B cell (primary cell): Measurements from ENCODE around the gene SELENBP1. TPM values are rescaled to one million over a fixed set of nuclear protein-coding genes. Genes with fewer than 3 reads are reported as not detected.

Experiments
- ATAC-seq: fragments of 200-7000 bp; cut with Tn5 transposase; one replicate; pipeline ENCODE4 v1.10.0; 2021; ENCODE audit warnings: low read depth, mild to moderate bottlenecking, moderate number of reproducible peaks, moderate library complexity
- CTCF ChIA-PET: fragments of 350-600 bp; sonication (Branson Sonifier 250); formaldehyde crosslinking; loops from one replicate; lab custom pipeline; 2021; ENCODE audit warnings: antibody characterized with exemption, inconsistent platforms; lab: Charles Lee
- POLR2A ChIA-PET: fragments of 350-600 bp; sonication (Branson Sonifier 250); formaldehyde crosslinking; loops from one replicate; lab custom pipeline; 2021; ENCODE audit warnings: antibody characterized with exemption; lab: Charles Lee
- DNase-seq: peaks from one replicate; pipeline ENCODE4 v3.0.0; 2013
- H2AFZ ChIP-seq: 2 replicates; pipeline ENCODE4 v1.6.1; 2012; ENCODE audit warnings: mild to moderate bottlenecking, low read depth, low read length; ENCODE audit not compliant: insufficient read depth, poor library complexity, severe bottlenecking
- H3K27ac ChIP-seq, 2 donors: 1 replicate in 1 of 2; 2 replicates in 1 of 2; pipeline ENCODE4 v1.5.1; 2012 to 2013; ENCODE audit warnings: low read length in 2 of 2, mild to moderate bottlenecking in 2 of 2, moderate library complexity in 1 of 2
- H3K27me3 ChIP-seq, 4 experiments: fragments of 200-600 bp in 1 of 4; sonication (generic) in 1 of 4; replicated peaks in 1 of 4; 1 replicate in 2 of 4; 2 replicates in 2 of 4; pipeline versions ENCODE4 v1.6.1 to v1.7.0; 2013 to 2016; ENCODE audit warnings: low read length in 3 of 4, mild to moderate bottlenecking in 2 of 4, mixed read lengths in 1 of 4, moderate library complexity in 1 of 4; ENCODE audit not compliant: insufficient read depth in 4 of 4, control insufficient read depth in 3 of 4; ENCODE audit errors: control extremely low read depth in 1 of 4
- H3K36me3 ChIP-seq, 2 experiments: replicated peaks in 1 of 2; 1 replicate in 1 of 2; 2 replicates in 1 of 2; pipeline versions ENCODE4 v1.6.1 to v1.7.1; 2013; ENCODE audit warnings: low read length in 1 of 2; ENCODE audit not compliant: insufficient read depth in 2 of 2, control insufficient read depth in 1 of 2; ENCODE audit errors: control extremely low read depth in 1 of 2, extremely low read depth in 1 of 2
- H3K4me1 ChIP-seq, 2 donors: fragments of 200-600 bp in 1 of 2; sonication (generic) in 1 of 2; 1 replicate in 1 of 2; 2 replicates in 1 of 2; pipeline versions ENCODE4 v1.5.1 to v1.6.1; 2013 to 2017; ENCODE audit warnings: low read length in 2 of 2; ENCODE audit not compliant: control insufficient read depth in 2 of 2, insufficient read depth in 2 of 2
- H3K4me2 ChIP-seq: replicated peaks from 2 replicates; pipeline ENCODE3; 2012; ENCODE audit warnings: mild to moderate bottlenecking, low read depth, low read length; ENCODE audit not compliant: poor library complexity, severe bottlenecking
- H3K4me3 ChIP-seq, 5 experiments: fragments of 200-600 bp in 1 of 5; sonication (generic) in 1 of 5; 1 replicate in 3 of 5; 2 replicates in 2 of 5; pipeline versions ENCODE4 v1.5.1 to v1.7.0; 2011 to 2016; ENCODE audit warnings: low read length in 4 of 5, mild to moderate bottlenecking in 4 of 5, low read depth in 2 of 5, control low read depth in 1 of 5, moderate library complexity in 1 of 5; ENCODE audit not compliant: insufficient read depth in 1 of 5; ENCODE audit errors: control extremely low read depth in 1 of 5, extremely low read depth in 1 of 5
- H3K79me2 ChIP-seq: fragments of 200-600 bp; sonication (generic); one replicate; pipeline ENCODE4 v1.6.0; 2016; ENCODE audit warnings: low read length; ENCODE audit not compliant: control insufficient read depth, insufficient read depth
- H3K9ac ChIP-seq: fragments of 200-600 bp; sonication (generic); 2 replicates; pipeline ENCODE4 v1.6.1; 2017; ENCODE audit warnings: mild to moderate bottlenecking, low read length, moderate library complexity
- H3K9me3 ChIP-seq, 3 donors: one replicate each; pipeline versions ENCODE4 v1.6.1 to v1.7.1; 2013; ENCODE audit warnings: low read length in 2 of 3; ENCODE audit not compliant: control insufficient read depth in 2 of 3, insufficient read depth in 1 of 3; ENCODE audit errors: control extremely low read depth in 1 of 3
- H4K20me1 ChIP-seq: 2 replicates; pipeline ENCODE4 v1.6.0; 2012; ENCODE audit warnings: mild to moderate bottlenecking, low read length; ENCODE audit not compliant: insufficient read depth, control insufficient read depth, poor library complexity, severe bottlenecking
- H3K27ac Mint-ChIP-seq: one replicate; pipeline ENCODE4 v1.8.0; 2021; ENCODE audit warnings: mixed read lengths
- H3K27me3 Mint-ChIP-seq: one replicate; pipeline ENCODE4 v1.8.0; 2021; ENCODE audit warnings: mixed read lengths
- H3K4me1 Mint-ChIP-seq: one replicate; pipeline ENCODE4 v1.8.0; 2021; ENCODE audit warnings: mixed read lengths
- H3K4me3 Mint-ChIP-seq: one replicate; pipeline ENCODE4 v1.8.0; 2021; ENCODE audit warnings: mixed read lengths
- H3K9me3 Mint-ChIP-seq: one replicate; pipeline ENCODE4 v1.8.0; 2022; ENCODE audit warnings: mixed read lengths; ENCODE audit not compliant: insufficient read depth
- EZH2 ChIP-seq: IDR thresholded peaks from 2 replicates; pipeline ENCODE4 v1.6.1; 2012; ENCODE audit warnings: borderline replicate concordance, low read depth, mild to moderate bottlenecking, moderate library complexity, low read length; ENCODE audit not compliant: insufficient read depth, poor library complexity, severe bottlenecking
- WGBS: methylation state at CpG from one replicate; pipeline ENCODE4 v1.1.5; 2013; ENCODE audit warnings: missing lambda C conversion rate; ENCODE audit not compliant: insufficient coverage; 5-methylcytosine and 5-hydroxymethylcytosine counted together
- intact Hi-C: fragments of 100-400 bp; cut with micrococcal nuclease; formaldehyde crosslinking; loops from one replicate; pipeline ENCODE4 v1.10.0; 2022
- polyA plus RNA-seq: library from polyadenylated mRNA; depleted of rRNA; stranded (reverse); fragments of >200 nt; gene quantifications from 2 replicates; pipeline ENCODE4 v1.2.3, GENCODE V29; 2012
- total RNA-seq, 2 donors: library from RNA; stranded (reverse); fragments of 120-200 nt in 1 of 2; gene quantifications; 1 replicate in 1 of 2; 2 replicates in 1 of 2; pipeline versions ENCODE4 v1.2.3 to v1.2.4, GENCODE V29; 2013 to 2022
- TF ChIP-seq, protein P1 (sequence below): fragments of 200-600 bp; IDR thresholded peaks from one replicate; pipeline ENCODE4 v1.8.0; 2022; ENCODE audit warnings: antibody characterized with exemption, mild to moderate bottlenecking

SELENBP1 gene
- total and polyA plus RNA-seq, 2 donors (not counting 1 experiment from before 2014, with no cell fraction given) = 0.37 TPM; not detected in 1

GRCh38 chr1:151325646-151326429 is 46.7 kb downstream of the SELENBP1 start:
- Mint-ChIP-seq H3K4me3 (peak overlapping the region; percentile 93), H3K27ac (peak overlapping the region; percentile 96), H3K4me1 (peaks cover 47% of the 10 kb centered on the region), H3K27me3 (no peaks in the 10 kb centered on the region), H3K9me3 (no peaks in the 10 kb centered on the region)
- peak overlapping the region; percentile 90 for H3K4me2 ChIP-seq
- H3K36me3 ChIP-seq = peaks cover 0 to 33% of the 10 kb centered on the region in 2 experiments
- CTCF ChIA-PET = interaction anchor here (0.9 to 10.0 kb wide), 6 partner anchors 10 to 226 kb away, joined by 3 to 148 read pairs (median 5); no protein-coding TSS in a partner anchor
- H3K4me1 ChIP-seq = peaks cover 21 to 26% of the 10 kb centered on the region in 2 donors
- peaks cover 90% of the 10 kb centered on the region for H3K79me2 ChIP-seq
- WGBS = 80% methylated on average over 2 of the region's 5 CpGs
- POLR2A ChIA-PET = interaction anchor here (1.5 to 1.9 kb wide), 2 partner anchors 19 to 21 kb away, joined by 6 to 11 read pairs; partner anchors contain the start of gene RFX5
- peaks cover 13% of the 10 kb centered on the region for H4K20me1 ChIP-seq
- DNase-seq (no peak), ATAC-seq (no peak)
- no peaks in the 10 kb centered on the region for H3K9me3 ChIP-seq
- H3K9ac ChIP-seq = peak overlapping the region; percentile 90
- H3K27me3 ChIP-seq = no peaks in the 10 kb centered on the region
- peak overlapping the region; percentile 87 to 89 for H3K27ac ChIP-seq
- peak overlapping the region in 4 of 5 experiments; percentile 72 to 99 (median 90) for H3K4me3 ChIP-seq
- peak overlapping the region; percentile 90 for H2AFZ ChIP-seq
- intact Hi-C loops = loop anchor here (5.0 kb wide), 2 partner anchors 129 to 131 kb away; partner anchors contain the start of genes PIP5K1A and POGZ
- TF ChIP-seq EZH2 = no peak
- TF ChIP-seq, protein P1, sequence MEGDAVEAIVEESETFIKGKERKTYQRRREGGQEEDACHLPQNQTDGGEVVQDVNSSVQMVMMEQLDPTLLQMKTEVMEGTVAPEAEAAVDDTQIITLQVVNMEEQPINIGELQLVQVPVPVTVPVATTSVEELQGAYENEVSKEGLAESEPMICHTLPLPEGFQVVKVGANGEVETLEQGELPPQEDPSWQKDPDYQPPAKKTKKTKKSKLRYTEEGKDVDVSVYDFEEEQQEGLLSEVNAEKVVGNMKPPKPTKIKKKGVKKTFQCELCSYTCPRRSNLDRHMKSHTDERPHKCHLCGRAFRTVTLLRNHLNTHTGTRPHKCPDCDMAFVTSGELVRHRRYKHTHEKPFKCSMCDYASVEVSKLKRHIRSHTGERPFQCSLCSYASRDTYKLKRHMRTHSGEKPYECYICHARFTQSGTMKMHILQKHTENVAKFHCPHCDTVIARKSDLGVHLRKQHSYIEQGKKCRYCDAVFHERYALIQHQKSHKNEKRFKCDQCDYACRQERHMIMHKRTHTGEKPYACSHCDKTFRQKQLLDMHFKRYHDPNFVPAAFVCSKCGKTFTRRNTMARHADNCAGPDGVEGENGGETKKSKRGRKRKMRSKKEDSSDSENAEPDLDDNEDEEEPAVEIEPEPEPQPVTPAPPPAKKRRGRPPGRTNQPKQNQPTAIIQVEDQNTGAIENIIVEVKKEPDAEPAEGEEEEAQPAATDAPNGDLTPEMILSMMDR = no peak

DNA sequence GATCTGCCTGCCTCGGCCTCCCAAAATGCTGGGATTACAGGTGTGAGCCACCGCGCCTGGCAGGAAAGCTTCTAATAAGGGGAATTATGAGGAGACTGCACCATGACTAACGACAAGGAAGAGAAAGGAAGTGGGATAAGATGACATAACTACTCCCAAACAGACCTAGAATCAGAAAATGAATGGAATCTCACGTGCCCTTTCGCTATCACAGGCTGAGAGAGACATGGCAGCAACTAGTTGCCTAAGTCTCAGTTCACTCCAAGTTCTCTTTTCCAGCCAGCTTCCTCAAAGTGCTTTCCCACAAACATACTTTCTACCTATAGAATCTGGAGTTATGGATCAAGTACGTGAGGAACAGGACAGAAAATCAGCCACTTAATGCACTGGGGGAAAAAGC is 47.3 kb downstream of the SELENBP1 start:
- H3K36me3 ChIP-seq = peaks cover 4 to 39% of the 10 kb centered on the region in 2 experiments
- no peak overlapping the region for H2AFZ ChIP-seq
- no peak for DNase-seq
- no peak overlapping the region for H3K9ac ChIP-seq
- CTCF ChIA-PET = interaction anchor here (0.9 to 10.0 kb wide), 4 partner anchors 10 to 28 kb away, joined by 3 to 148 read pairs (median 8); no protein-coding TSS in a partner anchor
- H3K9me3 Mint-ChIP-seq = no peaks in the 10 kb centered on the region
- no peaks in the 10 kb centered on the region for H3K27me3 ChIP-seq
- H3K9me3 ChIP-seq = no peaks in the 10 kb centered on the region
- H3K4me1 ChIP-seq = peaks cover 21 to 26% of the 10 kb centered on the region in 2 donors
- H3K4me3 Mint-ChIP-seq = peak overlapping the region; percentile 93
- peaks cover 88% of the 10 kb centered on the region for H3K79me2 ChIP-seq
- ATAC-seq = no peak
- WGBS = 95% methylated on average over 4 of the region's 7 CpGs
- H3K4me3 ChIP-seq = no peak overlapping the region
- H4K20me1 ChIP-seq = peaks cover 13% of the 10 kb centered on the region
- no peaks in the 10 kb centered on the region for H3K27me3 Mint-ChIP-seq
- POLR2A ChIA-PET = interaction anchor here (0.7 to 0.9 kb wide), 2 partner anchors 42 to 47 kb away, joined by 3 to 4 read pairs; partner anchors contain the start of gene SELENBP1
- intact Hi-C loops = loop anchor here (5.0 kb wide), 2 partner anchors 128 to 132 kb away; partner anchors contain the start of genes PIP5K1A and POGZ
- H3K27ac ChIP-seq = peak overlapping the region; percentile 3 to 87
- no peak overlapping the region for H3K4me2 ChIP-seq
- peaks cover 53% of the 10 kb centered on the region for H3K4me1 Mint-ChIP-seq
- TF ChIP-seq, protein P1 = no peak
- no peak for TF ChIP-seq EZH2
- H3K27ac Mint-ChIP-seq = peak overlapping the region; percentile 96
